Spleen (tissue), 11 donors: ENCODE data around the gene SPEM1. TPM values are rescaled to one million over a fixed set of nuclear protein-coding genes. Genes with fewer than 3 reads are reported as not detected.

Experiments used
- DNase-seq: peaks from one replicate; pipeline ENCODE4 v3.0.0-alpha.2; 2020
- H3K27ac ChIP-seq, 8 donors: fragments of 200-600 bp; sonication (generic) in 7 of 8; 1 replicate in 4 of 8; 2 replicates in 4 of 8; pipeline versions ENCODE4 v1.5.0 to v1.8.0; 2016 to 2021; ENCODE audit warnings: inconsistent platforms in 4 of 8, mild to moderate bottlenecking in 4 of 8, moderate library complexity in 1 of 8
- H3K27me3 ChIP-seq, 7 donors: fragments of 200-600 bp; sonication (generic) in 6 of 7; replicated peaks in 1 of 7; 1 replicate in 4 of 7; 2 replicates in 3 of 7; pipeline versions ENCODE4 v1.5.0 to v1.8.0; 2016 to 2021; ENCODE audit warnings: inconsistent platforms in 3 of 7, mild to moderate bottlenecking in 1 of 7
- H3K36me3 ChIP-seq, 6 donors: fragments of 200-600 bp; sonication (generic) in 5 of 6; 1 replicate in 4 of 6; 2 replicates in 2 of 6; pipeline versions ENCODE4 v1.5.0 to v1.8.0; 2016 to 2021; ENCODE audit warnings: inconsistent platforms in 2 of 6
- H3K4me1 ChIP-seq, 6 donors: fragments of 200-600 bp; sonication (generic) in 5 of 6; 1 replicate in 3 of 6; 2 replicates in 3 of 6; pipeline versions ENCODE4 v1.5.0 to v1.8.0; 2016 to 2021; ENCODE audit warnings: inconsistent platforms in 3 of 6
- H3K4me3 ChIP-seq, 8 donors: fragments of 200-600 bp; sonication (generic) in 7 of 8; 1 replicate in 4 of 8; 2 replicates in 4 of 8; pipeline versions ENCODE4 v1.5.0 to v1.8.0; 2016 to 2021; ENCODE audit warnings: inconsistent platforms in 4 of 8, mild to moderate bottlenecking in 4 of 8, moderate library complexity in 2 of 8
- H3K9me3 ChIP-seq, 8 donors: fragments of 200-600 bp; sonication (generic) in 7 of 8; 1 replicate in 4 of 8; 2 replicates in 4 of 8; pipeline versions ENCODE4 v1.5.0 to v1.8.0; 2016 to 2021; ENCODE audit warnings: inconsistent platforms in 4 of 8
- CTCF ChIP-seq, 11 experiments: fragments of 200-600 bp in 7 of 11; fragments of 450-650 bp in 4 of 11; sonication (generic) in 4 of 11; IDR thresholded peaks in 8 of 11; conservative IDR thresholded peaks in 3 of 11; 1 replicate in 7 of 11; 2 replicates in 4 of 11; pipeline versions ENCODE4 v1.4.0 to v1.8.0; 2016 to 2021; ENCODE audit warnings: antibody characterized with exemption in 11 of 11, inconsistent platforms in 4 of 11, mild to moderate bottlenecking in 1 of 11
- POLR2A ChIP-seq, 3 donors: fragments of 450-650 bp; IDR thresholded peaks; one replicate each; pipeline ENCODE4 v1.5.1; 2017; ENCODE audit warnings: antibody characterized with exemption in 3 of 3, mild to moderate bottlenecking in 1 of 3
- POLR2AphosphoS5 ChIP-seq, 3 donors: sonication (generic); formaldehyde crosslinking; IDR thresholded peaks; one replicate each; pipeline ENCODE4 v1.5.1; 2017; ENCODE audit warnings: antibody characterized with exemption in 3 of 3
- WGBS, 5 donors: extraction: QIAGEN DNeasy Blood & Tissue Kit in 3 of 5; methylation state at CpG; one replicate each; pipeline versions ENCODE4 v1.1.5 to v1.1.7; 2013 to 2018; 5-methylcytosine and 5-hydroxymethylcytosine counted together
- intact Hi-C: fragments of 100-400 bp; cut with DNase I; formaldehyde crosslinking; loops from one replicate; pipeline ENCODE4 v1.15.0; 2023; ENCODE audit warnings: low total_unique reads
- polyA plus RNA-seq, 3 donors: library from polyadenylated mRNA; stranded (reverse); fragments of 200-250 nt; gene quantifications; one replicate each; pipeline ENCODE4 v1.2.1, GENCODE V29; 2013
- total RNA-seq, 7 donors: library from RNA; depleted of rRNA in 3 of 7; stranded (reverse); fragments of >200 nt in 3 of 7; fragmentation: NEBNext Ultra II Directional in 4 of 7; extraction: Animal tissue kit (Norgen Biotek cat#: 25700) in 4 of 7; gene quantifications; one replicate each; pipeline versions ENCODE4 v1.1.0 to v1.2.1, GENCODE V29; 2016 to 2021
- donor health status: healthy with polysubstance abuse.
- donor health status: DM: no; HTN: no; CAD: no; lungs with moderate emphysema.
- donor health status: DM: no; HTN: no; CAD: no.
- donor health status: Bipolar disorder and iron deficiency.
- donor health status: healthy.
- donor health status: DM: no; HTN: no; CAD: no.
- donor health status: DM: yes; HTN: yes; CAD: no.

SPEM1 gene
- total and polyA plus RNA-seq, 10 donors = not detected

GRCh38 chr17:7462474-7463371, 42.6 kb downstream of the SPEM1 start:
- 91 to 95% (median 93%) methylated on average over 30 to 44 of the region's 44 CpGs for WGBS, 5 donors
- peaks cover 0 to 72% (median 38%) of the 10 kb centered on the region in 6 donors for H3K36me3 ChIP-seq
- H3K4me3 ChIP-seq = no peak overlapping the region
- peaks cover 3 to 25% (median 20%) of the 10 kb centered on the region in 6 donors for H3K4me1 ChIP-seq
- TF ChIP-seq POLR2AphosphoS5 (IDR thresholded peaks at IDR 0.05) = peak; percentile 17 to 60 (median 50)
- no peak for TF ChIP-seq POLR2A (IDR thresholded peaks at IDR 0.05)
- no peak for TF ChIP-seq CTCF (IDR thresholded peaks at IDR 0.05 in 8 of 11, conservative IDR thresholded peaks at IDR 0.05 in 3 of 11)
- H3K27me3 ChIP-seq = no peaks in the 10 kb centered on the region
- no peak for DNase-seq
- intact Hi-C loops = no loop called here
- H3K9me3 ChIP-seq = no peaks in the 10 kb centered on the region
- H3K27ac ChIP-seq = no peak overlapping the region

GRCh38 chr17:7463372-7463846, 43.3 kb downstream of the SPEM1 start:
- no peaks in the 10 kb centered on the region for H3K9me3 ChIP-seq
- H3K4me1 ChIP-seq = peaks cover 6 to 32% (median 27%) of the 10 kb centered on the region in 6 donors
- H3K4me3 ChIP-seq = no peak overlapping the region
- H3K36me3 ChIP-seq = peaks cover 0 to 73% (median 38%) of the 10 kb centered on the region in 6 donors
- H3K27me3 ChIP-seq = no peaks in the 10 kb centered on the region
- TF ChIP-seq CTCF (IDR thresholded peaks at IDR 0.05 in 8 of 11, conservative IDR thresholded peaks at IDR 0.05 in 3 of 11) (no peak), POLR2A (IDR thresholded peaks at IDR 0.05) (no peak), POLR2AphosphoS5 (IDR thresholded peaks at IDR 0.05) (no peak)
- DNase-seq = no peak
- H3K27ac ChIP-seq = no peak overlapping the region
- WGBS, 5 donors = 91 to 95% (median 93%) methylated on average over 12 to 14 of the region's 14 CpGs
- intact Hi-C loops = no loop called here

GRCh38 chr17:7464081-7464480, 44.0 kb downstream of the SPEM1 start:
- H3K27ac ChIP-seq = no peak overlapping the region
- no peak overlapping the region for H3K4me3 ChIP-seq
- intact Hi-C loops = no loop called here
- H3K27me3 ChIP-seq = no peaks in the 10 kb centered on the region
- TF ChIP-seq POLR2A (IDR thresholded peaks at IDR 0.05) (no peak), CTCF (IDR thresholded peaks at IDR 0.05 in 8 of 11, conservative IDR thresholded peaks at IDR 0.05 in 3 of 11) (no peak), POLR2AphosphoS5 (IDR thresholded peaks at IDR 0.05) (no peak)
- H3K36me3 ChIP-seq = peaks cover 0 to 75% (median 38%) of the 10 kb centered on the region in 6 donors
- no peaks in the 10 kb centered on the region for H3K9me3 ChIP-seq
- no peak for DNase-seq
- 87 to 95% (median 92%) methylated on average over 9 of the region's 9 CpGs for WGBS, 5 donors
- H3K4me1 ChIP-seq = peaks cover 6 to 39% (median 29%) of the 10 kb centered on the region in 6 donors
